ENCODE data around the gene LPCAT1.

Gene LPCAT1

DNA sequence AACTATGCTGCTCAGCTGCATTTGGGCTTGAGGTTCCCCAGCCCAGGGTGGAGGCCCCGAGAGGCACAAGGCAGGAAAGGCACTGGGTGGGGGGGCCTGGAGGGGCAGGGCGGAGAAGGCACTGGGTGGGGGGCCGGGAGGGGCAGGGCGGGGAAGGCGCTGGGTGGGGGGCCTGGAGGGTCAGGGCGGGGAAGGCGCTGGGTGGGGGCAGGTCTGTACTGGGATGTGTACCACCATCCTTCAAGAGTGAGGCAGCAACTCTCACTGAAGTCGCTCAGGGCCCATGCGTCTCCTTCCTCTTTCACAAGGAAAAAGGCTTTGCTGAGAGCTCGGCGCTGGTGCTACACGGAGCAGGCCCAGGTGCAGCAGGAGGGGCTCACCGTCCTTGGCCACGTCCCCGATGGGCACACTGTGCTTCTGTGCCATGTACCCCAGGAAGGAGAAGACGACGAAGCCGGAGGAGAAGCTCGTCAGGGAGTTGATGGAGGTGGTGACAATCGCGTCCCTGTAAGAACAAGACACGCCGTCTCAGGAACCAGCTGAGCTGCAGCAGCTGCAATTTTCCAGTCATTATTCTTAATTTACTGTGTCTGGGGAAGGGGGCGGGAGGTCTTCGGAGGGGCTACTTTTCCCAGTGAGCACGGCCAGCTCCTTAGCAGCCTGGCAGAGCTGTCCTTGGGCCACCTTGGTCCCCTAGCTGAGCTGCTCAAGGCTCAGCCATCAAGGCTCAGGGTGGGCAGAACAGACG, 109.3 kb downstream of the LPCAT1 start:
- in situ Hi-C loops (cut with MboI; ENCODE audit: low sequenced_read_pairs), result no loop called here

GRCh38 chr5:1413611-1414241, 110.0 kb downstream of the LPCAT1 start:
- in situ Hi-C loops (cut with MboI; ENCODE audit: low sequenced_read_pairs), result no loop called here

DNA sequence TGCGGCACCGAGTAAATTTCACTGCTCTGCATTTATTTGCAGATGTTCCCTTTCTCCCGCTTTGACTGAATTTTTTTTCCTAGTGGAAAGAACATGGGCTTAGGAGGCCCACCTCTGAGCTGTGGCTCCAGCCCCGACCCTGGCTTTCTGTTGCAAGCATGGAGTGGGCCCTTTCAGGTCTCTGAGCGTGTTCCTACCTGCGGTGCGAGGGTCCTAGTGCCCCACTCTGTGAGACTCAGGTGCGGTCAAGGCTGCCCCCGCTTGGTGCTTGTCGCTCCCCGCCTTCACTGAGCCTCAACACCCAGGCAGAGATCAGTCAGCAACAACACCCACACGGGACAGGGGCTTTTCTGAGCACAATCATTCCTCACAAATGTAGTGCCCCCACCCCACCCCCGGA, 110.5 kb downstream of the LPCAT1 start:
- in situ Hi-C loops (cut with MboI; ENCODE audit: low sequenced_read_pairs), result no loop called here

DNA sequence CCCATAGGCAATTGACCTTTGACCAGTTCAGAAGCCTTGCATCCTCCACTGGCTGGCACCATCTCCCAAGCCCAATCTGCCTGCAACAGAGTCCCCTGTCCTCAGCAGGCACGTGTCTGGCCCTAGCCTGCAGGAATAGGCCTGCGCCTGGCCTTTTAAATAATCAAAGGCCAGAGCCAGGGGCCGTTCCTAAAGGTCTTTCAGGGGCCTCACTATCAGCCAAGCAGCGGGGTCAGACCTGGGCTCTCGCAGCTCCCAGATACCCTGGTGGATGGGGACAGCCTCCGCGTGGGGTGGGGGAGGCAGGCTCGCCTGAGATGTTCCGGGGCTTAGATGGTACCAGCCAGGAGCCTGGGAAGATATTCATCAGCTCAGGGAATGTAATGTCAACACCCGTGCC, 111.1 kb downstream of the LPCAT1 start:
- in situ Hi-C loops (cut with MboI; ENCODE audit: low sequenced_read_pairs), result no loop called here

DNA sequence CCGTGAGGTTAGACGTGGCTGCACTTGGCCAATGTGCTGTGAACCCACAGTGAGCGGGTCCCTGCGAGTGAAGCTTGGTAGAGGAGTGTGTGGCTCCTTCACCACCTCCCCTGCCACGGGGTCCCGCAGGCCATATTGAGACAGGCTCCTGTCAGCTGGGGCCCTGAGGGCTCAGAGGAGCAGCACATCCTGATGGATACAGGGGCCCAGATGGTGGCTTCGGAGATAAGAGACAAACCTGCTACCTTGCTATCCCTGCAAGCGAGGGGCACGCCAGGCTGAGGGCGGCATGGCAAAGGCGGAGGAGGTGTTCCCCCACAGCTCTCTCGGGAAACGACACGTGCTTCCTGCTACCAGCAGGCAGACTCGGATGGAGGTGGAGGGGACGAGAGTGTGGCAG, 111.6 kb downstream of the LPCAT1 start:
- in situ Hi-C loops (cut with MboI; ENCODE audit: low sequenced_read_pairs), result no loop called here
